Measurements from ENCODE around the gene TTI1.

Gene TTI1

DNA sequence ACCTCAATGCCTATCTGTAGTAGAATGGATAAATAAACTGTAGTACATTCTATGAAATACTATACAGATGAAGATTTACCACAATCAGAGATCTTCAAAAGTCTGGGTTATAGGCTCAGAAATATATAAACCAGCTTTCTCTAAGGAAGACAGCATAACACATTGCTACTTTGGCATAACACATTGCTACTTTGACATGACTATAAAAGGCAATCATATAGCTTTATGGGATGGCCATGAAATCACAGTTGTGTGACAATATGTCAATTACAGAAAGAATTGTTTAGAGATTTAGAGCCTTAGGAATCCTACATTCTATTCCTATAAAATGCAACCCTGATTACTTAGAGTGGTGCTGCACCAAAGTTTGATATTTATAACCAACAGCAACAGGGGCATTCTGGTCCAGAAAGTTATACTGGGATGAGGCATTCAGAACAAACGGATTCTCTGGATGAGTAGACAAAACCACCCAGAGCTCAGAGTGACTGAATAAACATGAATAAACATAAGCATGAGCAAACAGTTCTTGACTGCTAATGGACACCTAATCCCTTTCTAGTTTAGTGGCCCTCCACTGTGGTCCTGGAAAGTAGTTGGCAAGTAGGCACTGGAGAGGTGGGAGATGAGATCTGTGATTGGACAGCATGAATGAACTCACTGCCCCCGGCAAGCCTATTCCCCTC lies 12.0 kb downstream of the TTI1 start:
- Histone ChIP-seq H3K4me3 (ENCODE audit: low read depth, low read length) (no peak overlapping the region), H3K4me2 (ENCODE audit: low read length) (no peak overlapping the region), H3K9me3 (ENCODE audit: control insufficient read depth, low read length) (no peaks in the 10 kb centered on the region), H3K79me2 (peaks cover 13% of the 10 kb centered on the region), H3K27ac (no peak overlapping the region), H3K36me3 (ENCODE audit: control insufficient read depth, insufficient read depth, low read length) (no peaks in the 10 kb centered on the region), H2AFZ (no peak overlapping the region), H3K9ac (no peak overlapping the region), H3K4me1 (no peaks in the 10 kb centered on the region), H3K27me3 (ENCODE audit: control insufficient read depth, insufficient read depth, low read length) (no peaks in the 10 kb centered on the region)
- no peak for TF ChIP-seq CTCF (IDR thresholded peaks at IDR 0.05)

GRCh38 chr20:38018385-38018784 lies 14.9 kb downstream of the TTI1 start:
- Histone ChIP-seq H3K4me2 (ENCODE audit: low read length) (no peak overlapping the region), H3K9me3 (ENCODE audit: control insufficient read depth, low read length) (no peaks in the 10 kb centered on the region), H3K4me1 (no peaks in the 10 kb centered on the region), H3K27ac (no peak overlapping the region), H3K79me2 (peaks cover 5% of the 10 kb centered on the region), H3K9ac (no peak overlapping the region), H3K36me3 (ENCODE audit: control insufficient read depth, insufficient read depth, low read length) (no peaks in the 10 kb centered on the region), H3K27me3 (ENCODE audit: control insufficient read depth, insufficient read depth, low read length) (no peaks in the 10 kb centered on the region), H2AFZ (no peak overlapping the region), H3K4me3 (ENCODE audit: low read depth, low read length) (no peak overlapping the region)
- TF ChIP-seq CTCF (IDR thresholded peaks at IDR 0.05) = no peak

GRCh38 chr20:38017959-38018358 lies 15.3 kb downstream of the TTI1 start:
- Histone ChIP-seq H3K9ac (no peak overlapping the region), H3K27me3 (ENCODE audit: control insufficient read depth, insufficient read depth, low read length) (no peaks in the 10 kb centered on the region), H3K4me1 (no peaks in the 10 kb centered on the region), H3K79me2 (peaks cover 5% of the 10 kb centered on the region), H3K4me2 (ENCODE audit: low read length) (no peak overlapping the region), H2AFZ (no peak overlapping the region), H3K36me3 (ENCODE audit: control insufficient read depth, insufficient read depth, low read length) (no peaks in the 10 kb centered on the region), H3K27ac (no peak overlapping the region), H3K9me3 (ENCODE audit: control insufficient read depth, low read length) (no peaks in the 10 kb centered on the region), H3K4me3 (ENCODE audit: low read depth, low read length) (no peak overlapping the region)
- no peak for TF ChIP-seq CTCF (IDR thresholded peaks at IDR 0.05)

- no peaks in the 10 kb centered on the region for H3K36me3 ChIP-seq (ENCODE audit: control insufficient read depth, insufficient read depth, low read length)
- no peak overlapping the region for H2AFZ ChIP-seq
- no peak overlapping the region for H3K4me3 ChIP-seq (ENCODE audit: low read depth, low read length)
- TF ChIP-seq CTCF (IDR thresholded peaks at IDR 0.05) = no peak
- no peak overlapping the region for H3K4me2 ChIP-seq (ENCODE audit: low read length)
- no peaks in the 10 kb centered on the region for H3K27me3 ChIP-seq (ENCODE audit: control insufficient read depth, insufficient read depth, low read length)
- no peak overlapping the region for H3K27ac ChIP-seq
- no peaks in the 10 kb centered on the region for H3K4me1 ChIP-seq
- H3K79me2 ChIP-seq = peaks cover 5% of the 10 kb centered on the region
- no peaks in the 10 kb centered on the region for H3K9me3 ChIP-seq (ENCODE audit: control insufficient read depth, low read length)
- no peak overlapping the region for H3K9ac ChIP-seq
Measured at GRCh38 chr20:38013887-38014286, 19.4 kb downstream of the TTI1 start.

GRCh38 chr20:38012332-38012731 lies 20.9 kb downstream of the TTI1 start:
- TF ChIP-seq CTCF (IDR thresholded peaks at IDR 0.05) = no peak
- Histone ChIP-seq H3K79me2 (peaks cover 3% of the 10 kb centered on the region), H3K27ac (no peak overlapping the region), H2AFZ (no peak overlapping the region), H3K4me1 (no peaks in the 10 kb centered on the region), H3K9ac (no peak overlapping the region), H3K27me3 (ENCODE audit: control insufficient read depth, insufficient read depth, low read length) (no peaks in the 10 kb centered on the region), H3K4me3 (ENCODE audit: low read depth, low read length) (no peak overlapping the region), H3K9me3 (ENCODE audit: control insufficient read depth, low read length) (no peaks in the 10 kb centered on the region), H3K4me2 (ENCODE audit: low read length) (no peak overlapping the region), H3K36me3 (ENCODE audit: control insufficient read depth, insufficient read depth, low read length) (no peaks in the 10 kb centered on the region)

Data from parathyroid adenoma (tissue), 2 donors.